Measurements from ENCODE around the gene GABARAP. TPM values are rescaled to one million over a fixed set of nuclear protein-coding genes. Genes with fewer than 3 reads are reported as not detected.

GABARAP gene
- total and polyA plus RNA-seq, 9 donors, result 308 to 363 (median 326) TPM

GRCh38 chr17:7261379-7262191 is 19.3 kb upstream of the GABARAP start:
- Histone ChIP-seq H3K4me3 (ENCODE audit: low read length) (peak overlapping the region; percentile 41), H3K27me3 (ENCODE audit: control insufficient read depth, insufficient read depth, low read length) (peaks cover 56% of the 10 kb centered on the region), H3K36me3 (ENCODE audit: control insufficient read depth, insufficient read depth, low read length) (peaks cover 30% of the 10 kb centered on the region), H3K4me1 (ENCODE audit: control insufficient read depth, insufficient read depth, low read length) (peaks cover 24% of the 10 kb centered on the region), H3K9me3 (replicated peaks; ENCODE audit: control insufficient read depth, low read depth, low read length) (no peaks in the 10 kb centered on the region), H3K27ac (ENCODE audit: low read length) (no peak overlapping the region)
- 2% methylated on average over 65 of the region's 71 CpGs for WGBS (ENCODE audit: insufficient coverage)
- DNase-seq, result no peak

DNA sequence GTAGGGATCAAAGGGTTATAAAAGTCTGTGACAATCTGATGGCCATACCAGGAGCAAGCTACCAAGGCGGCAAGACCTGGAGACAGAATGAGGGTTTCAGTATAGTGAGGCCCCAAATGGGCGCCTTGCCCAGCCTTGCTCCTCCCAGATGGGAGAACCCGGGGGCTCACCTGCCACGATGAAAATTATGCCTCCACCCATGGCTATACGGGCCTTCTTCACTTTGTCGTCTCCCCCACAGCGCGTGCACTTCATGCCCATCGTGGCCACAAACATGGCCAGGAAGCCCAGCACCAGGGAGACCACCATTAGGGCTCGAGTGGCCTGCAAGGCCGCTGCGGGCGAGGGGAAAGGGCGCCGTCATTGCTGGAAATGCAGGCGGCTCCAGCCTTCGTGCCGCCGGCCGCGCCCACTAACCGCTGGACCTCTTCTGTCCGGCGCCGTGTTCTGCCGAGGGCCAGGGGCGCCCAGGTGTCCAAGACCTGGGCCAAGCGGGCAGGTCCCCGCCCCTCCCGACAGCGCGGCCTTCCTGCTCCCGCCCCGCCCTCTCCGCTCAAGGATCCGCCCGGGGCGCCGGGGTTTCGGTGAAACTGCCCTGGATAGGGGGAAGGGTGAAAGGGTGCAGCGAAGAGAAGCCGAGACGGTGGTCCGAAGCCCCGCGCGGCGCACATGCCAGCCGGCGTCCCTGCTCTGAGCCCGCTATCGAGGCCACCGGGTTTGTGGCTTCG is 18.6 kb upstream of the GABARAP start:
- Histone ChIP-seq H3K9me3 (replicated peaks; ENCODE audit: control insufficient read depth, low read depth, low read length) (no peaks in the 10 kb centered on the region), H3K27me3 (ENCODE audit: control insufficient read depth, insufficient read depth, low read length) (peaks cover 52% of the 10 kb centered on the region), H3K36me3 (ENCODE audit: control insufficient read depth, insufficient read depth, low read length) (peaks cover 37% of the 10 kb centered on the region), H3K4me3 (ENCODE audit: low read length) (peak overlapping the region; percentile 41), H3K4me1 (ENCODE audit: control insufficient read depth, insufficient read depth, low read length) (peaks cover 24% of the 10 kb centered on the region), H3K27ac (ENCODE audit: low read length) (no peak overlapping the region)
- WGBS (ENCODE audit: insufficient coverage), result 5% methylated on average over 52 of the region's 54 CpGs
- no peak for DNase-seq

GRCh38 chr17:7260151-7260550 is 17.9 kb upstream of the GABARAP start:
- Histone ChIP-seq H3K9me3 (replicated peaks; ENCODE audit: control insufficient read depth, low read depth, low read length) (no peaks in the 10 kb centered on the region), H3K27me3 (ENCODE audit: control insufficient read depth, insufficient read depth, low read length) (peaks cover 47% of the 10 kb centered on the region), H3K4me1 (ENCODE audit: control insufficient read depth, insufficient read depth, low read length) (peaks cover 24% of the 10 kb centered on the region), H3K27ac (ENCODE audit: low read length) (no peak overlapping the region), H3K36me3 (ENCODE audit: control insufficient read depth, insufficient read depth, low read length) (peaks cover 42% of the 10 kb centered on the region), H3K4me3 (ENCODE audit: low read length) (no peak overlapping the region)
- no peak for DNase-seq
- 85% methylated on average over 3 of the region's 4 CpGs for WGBS (ENCODE audit: insufficient coverage)

GRCh38 chr17:7259555-7259889 is 17.3 kb upstream of the GABARAP start:
- H3K36me3 ChIP-seq (ENCODE audit: control insufficient read depth, insufficient read depth, low read length), result peaks cover 47% of the 10 kb centered on the region
- no peak for DNase-seq
- WGBS (ENCODE audit: insufficient coverage), result 100% methylated on average over 1 of the region's 6 CpGs
- no peak overlapping the region for H3K4me3 ChIP-seq (ENCODE audit: low read length)
- no peaks in the 10 kb centered on the region for H3K9me3 ChIP-seq (replicated peaks; ENCODE audit: control insufficient read depth, low read depth, low read length)
- H3K27me3 ChIP-seq (ENCODE audit: control insufficient read depth, insufficient read depth, low read length), result peaks cover 43% of the 10 kb centered on the region
- H3K27ac ChIP-seq (ENCODE audit: low read length), result no peak overlapping the region
- H3K4me1 ChIP-seq (ENCODE audit: control insufficient read depth, insufficient read depth, low read length), result peaks cover 24% of the 10 kb centered on the region

GRCh38 chr17:7258731-7259554 is 16.7 kb upstream of the GABARAP start:
- no peak overlapping the region for H3K4me3 ChIP-seq (ENCODE audit: low read length)
- no peaks in the 10 kb centered on the region for H3K9me3 ChIP-seq (replicated peaks; ENCODE audit: control insufficient read depth, low read depth, low read length)
- H3K27ac ChIP-seq (ENCODE audit: low read length), result no peak overlapping the region
- peaks cover 39% of the 10 kb centered on the region for H3K27me3 ChIP-seq (ENCODE audit: control insufficient read depth, insufficient read depth, low read length)
- H3K36me3 ChIP-seq (ENCODE audit: control insufficient read depth, insufficient read depth, low read length), result peaks cover 52% of the 10 kb centered on the region
- H3K4me1 ChIP-seq (ENCODE audit: control insufficient read depth, insufficient read depth, low read length), result peaks cover 24% of the 10 kb centered on the region
- peak; percentile 7 for DNase-seq
- WGBS (ENCODE audit: insufficient coverage), result 94% methylated on average over 6 of the region's 7 CpGs

DNA sequence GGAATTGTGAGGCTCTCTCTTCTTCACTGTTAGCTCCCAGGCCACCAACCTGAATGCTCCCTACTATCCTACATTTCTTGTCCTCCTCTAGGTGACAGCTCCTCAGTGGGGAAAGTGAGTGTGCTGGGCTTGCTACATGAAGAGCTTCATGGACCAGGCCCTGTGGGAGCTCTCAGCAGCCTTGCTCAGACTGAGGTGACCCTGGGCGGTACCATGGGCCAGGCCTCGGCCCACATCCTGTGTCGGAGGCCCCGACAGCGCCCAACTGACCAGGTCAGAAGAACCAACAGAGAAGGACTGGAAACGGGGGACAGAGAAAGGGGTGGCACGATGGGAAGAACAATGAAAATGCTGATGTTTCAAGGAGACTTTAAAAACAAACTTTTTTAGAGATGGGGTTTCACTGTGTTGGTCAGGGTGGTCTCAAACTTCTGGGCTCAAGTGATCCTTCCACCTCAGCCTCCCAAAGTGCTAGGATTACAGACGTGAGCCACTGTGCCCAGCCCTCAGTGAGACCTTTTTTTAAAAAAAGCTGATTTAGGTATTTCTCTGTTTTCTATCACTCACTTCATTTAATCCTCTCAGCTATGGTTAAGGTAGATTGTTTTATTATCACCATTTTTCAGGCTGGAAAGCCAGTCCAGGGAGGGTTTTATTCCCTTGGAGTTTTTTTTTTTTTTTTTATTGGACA is 14.7 kb upstream of the GABARAP start:
- Histone ChIP-seq H3K27ac (ENCODE audit: low read length) (no peak overlapping the region), H3K9me3 (replicated peaks; ENCODE audit: control insufficient read depth, low read depth, low read length) (no peaks in the 10 kb centered on the region), H3K27me3 (ENCODE audit: control insufficient read depth, insufficient read depth, low read length) (peaks cover 19% of the 10 kb centered on the region), H3K36me3 (ENCODE audit: control insufficient read depth, insufficient read depth, low read length) (peaks cover 53% of the 10 kb centered on the region), H3K4me3 (ENCODE audit: low read length) (no peak overlapping the region), H3K4me1 (ENCODE audit: control insufficient read depth, insufficient read depth, low read length) (peaks cover 16% of the 10 kb centered on the region)
- DNase-seq, result no peak
- WGBS (ENCODE audit: insufficient coverage), result 85% methylated on average over 2 of the region's 8 CpGs

DNA sequence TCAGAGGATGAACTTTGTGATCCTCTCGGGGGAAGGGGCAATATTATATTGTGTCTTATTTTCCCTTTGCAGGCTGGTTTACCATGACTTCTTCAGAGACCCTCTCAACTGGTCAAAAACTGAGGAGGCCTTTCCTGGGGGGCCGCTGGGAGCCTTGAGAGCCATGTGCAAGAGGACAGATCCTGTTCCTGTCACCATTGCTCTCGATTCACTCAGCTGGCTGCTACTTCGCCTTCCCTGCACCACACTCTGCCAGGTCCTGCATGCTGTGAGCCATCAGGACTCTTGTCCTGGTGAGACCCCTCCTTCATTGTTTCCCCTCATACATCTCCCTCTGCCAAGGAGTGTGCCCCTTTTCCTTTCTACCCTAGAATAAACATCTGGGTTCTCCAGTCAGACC is 12.3 kb upstream of the GABARAP start:
- Histone ChIP-seq H3K4me1 (ENCODE audit: control insufficient read depth, insufficient read depth, low read length) (peaks cover 16% of the 10 kb centered on the region), H3K27me3 (ENCODE audit: control insufficient read depth, insufficient read depth, low read length) (no peaks in the 10 kb centered on the region), H3K4me3 (ENCODE audit: low read length) (no peak overlapping the region), H3K36me3 (ENCODE audit: control insufficient read depth, insufficient read depth, low read length) (peaks cover 51% of the 10 kb centered on the region), H3K9me3 (replicated peaks; ENCODE audit: control insufficient read depth, low read depth, low read length) (no peaks in the 10 kb centered on the region), H3K27ac (ENCODE audit: low read length) (no peak overlapping the region)
- DNase-seq, result peak; percentile 4
- 90% methylated on average over 3 of the region's 4 CpGs for WGBS (ENCODE audit: insufficient coverage)

- peak; percentile 9 for DNase-seq
- no peaks in the 10 kb centered on the region for H3K27me3 ChIP-seq (ENCODE audit: control insufficient read depth, insufficient read depth, low read length)
- H3K36me3 ChIP-seq (ENCODE audit: control insufficient read depth, insufficient read depth, low read length), result peaks cover 41% of the 10 kb centered on the region
- H3K27ac ChIP-seq (ENCODE audit: low read length), result peak overlapping the region; percentile 99
- peak overlapping the region; percentile 76 for H3K4me3 ChIP-seq (ENCODE audit: low read length)
- H3K4me1 ChIP-seq (ENCODE audit: control insufficient read depth, insufficient read depth, low read length), result peaks cover 28% of the 10 kb centered on the region
- H3K9me3 ChIP-seq (replicated peaks; ENCODE audit: control insufficient read depth, low read depth, low read length), result no peaks in the 10 kb centered on the region
- 75% methylated on average over 5 of the region's 5 CpGs for WGBS (ENCODE audit: insufficient coverage)
Observed at GRCh38 chr17:7253082-7253481, 10.8 kb upstream of the GABARAP start.

DNA sequence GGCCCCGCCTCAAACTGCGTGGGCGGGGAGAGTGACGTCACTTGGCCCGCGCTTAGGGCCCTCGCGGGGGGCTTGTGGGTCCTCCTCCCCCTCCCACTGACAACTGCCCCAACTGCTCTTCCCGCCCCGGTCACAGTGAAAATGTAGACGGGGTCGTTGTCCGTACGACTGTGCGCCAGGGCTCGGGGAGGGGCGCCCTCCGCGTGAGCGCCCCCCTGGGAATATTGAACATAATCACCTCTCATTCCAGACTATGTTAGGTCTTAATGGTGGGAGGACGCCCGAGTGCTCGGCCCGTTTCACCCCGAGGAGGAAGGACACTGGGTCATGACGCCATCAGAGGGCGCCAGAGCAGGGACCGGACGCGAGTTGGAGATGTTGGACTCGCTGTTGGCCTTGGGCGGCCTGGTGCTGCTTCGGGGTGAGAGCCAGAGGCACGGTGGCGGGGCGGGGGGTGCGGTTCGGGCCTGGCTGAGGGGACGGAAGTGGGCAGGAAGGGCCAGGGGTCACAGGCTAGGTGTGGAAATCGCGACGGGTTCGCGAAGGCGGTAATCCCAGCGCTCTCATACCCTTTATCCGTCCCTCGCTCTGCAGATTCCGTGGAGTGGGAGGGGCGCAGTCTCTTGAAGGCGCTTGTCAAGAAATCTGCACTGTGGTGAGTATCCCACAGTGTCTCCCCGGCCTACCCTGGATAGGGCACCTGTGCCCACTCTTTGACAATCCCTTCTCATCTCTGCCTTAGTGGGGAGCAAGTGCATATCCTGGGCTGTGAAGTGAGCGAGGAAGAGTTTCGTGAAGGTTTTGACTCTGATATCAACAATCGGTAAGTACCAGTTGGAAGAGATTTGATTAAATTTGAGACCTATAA is 10.2 kb upstream of the GABARAP start, which contains the start of gene ELP5:
Gene ELP5, plus strand, starts transcription at position 40 of the 868 bp plus-strand sequence. Its CDS starts 336 bp downstream, at position 376.
- Histone ChIP-seq H3K27ac (ENCODE audit: low read length) (peak within 1 kb of the TSS; percentile 99), H3K36me3 (ENCODE audit: control insufficient read depth, insufficient read depth, low read length) (peaks cover 35% of the 10 kb centered on the region), H3K4me1 (ENCODE audit: control insufficient read depth, insufficient read depth, low read length) (peaks cover 28% of the 10 kb centered on the region), H3K9me3 (replicated peaks; ENCODE audit: control insufficient read depth, low read depth, low read length) (no peaks in the 10 kb centered on the region), H3K27me3 (ENCODE audit: control insufficient read depth, insufficient read depth, low read length) (no peaks in the 10 kb centered on the region), H3K4me3 (ENCODE audit: low read length) (peak within 1 kb of the TSS; percentile 76)
- WGBS (ENCODE audit: insufficient coverage), result 3% methylated on average over 25 of the region's 55 CpGs
- peak; percentile 98 for DNase-seq

Data from muscle of leg (tissue), 11 donors.